ENCODE results near the gene N4BP2L2.

The N4BP2L2 gene

GRCh38 chr13:32538621-32539246, at the start of gene N4BP2L2:
TSS of gene N4BP2L2 (minus strand) at chr13:32538795. CDS start at chr13:32537027, 1,768 bp downstream.
- DNase-seq (ENCODE audit: extremely low read depth, low read depth) = peak; percentile 96
- H3K4me3 ChIP-seq (replicated peaks; ENCODE audit: low read depth, low read length) = peak within 1 kb of the TSS; percentile 67
- TF ChIP-seq CTCF (IDR thresholded peaks at IDR 0.05; ENCODE audit: low read depth, low read length, missing control alignments) = peak; percentile 34

GRCh38 chr13:32587811-32588170, 49.2 kb upstream of the N4BP2L2 start:
- TF ChIP-seq CTCF (IDR thresholded peaks at IDR 0.05; ENCODE audit: low read depth, low read length, missing control alignments) = no peak
- DNase-seq (ENCODE audit: extremely low read depth, low read depth) = no peak

GRCh38 chr13:32587011-32587810, 48.6 kb upstream of the N4BP2L2 start:
- DNase-seq (ENCODE audit: extremely low read depth, low read depth) = no peak
- no peak for TF ChIP-seq CTCF (IDR thresholded peaks at IDR 0.05; ENCODE audit: low read depth, low read length, missing control alignments)
- peak overlapping the region; percentile 77 for H3K4me3 ChIP-seq (replicated peaks; ENCODE audit: low read depth, low read length)

More at GRCh38 chr13:32587811-32588170, 49.2 kb upstream of the N4BP2L2 start:
- H3K4me3 ChIP-seq (replicated peaks; ENCODE audit: low read depth, low read length) = peak overlapping the region; percentile 77

- H3K4me3 ChIP-seq (replicated peaks; ENCODE audit: low read depth, low read length) = peak within 1 kb of the TSS; percentile 77
- DNase-seq (ENCODE audit: extremely low read depth, low read depth) = peak; percentile 46
- TF ChIP-seq CTCF (IDR thresholded peaks at IDR 0.05; ENCODE audit: low read depth, low read length, missing control alignments) = peak; percentile 47
Observed at GRCh38 chr13:32586080-32586900, 47.7 kb upstream of the N4BP2L2 start, which contains the start of gene PDS5B. TSS of gene PDS5B (plus strand) at chr13:32586452. CDS start at chr13:32648773, 62,321 bp downstream.

GRCh38 chr13:32585550-32586079, 47.0 kb upstream of the N4BP2L2 start:
- TF ChIP-seq CTCF (IDR thresholded peaks at IDR 0.05; ENCODE audit: low read depth, low read length, missing control alignments) = no peak
- H3K4me3 ChIP-seq (replicated peaks; ENCODE audit: low read depth, low read length) = peak overlapping the region; percentile 58
- no peak for DNase-seq (ENCODE audit: extremely low read depth, low read depth)

- H3K4me3 ChIP-seq (replicated peaks; ENCODE audit: low read depth, low read length) = no peak overlapping the region
- TF ChIP-seq CTCF (IDR thresholded peaks at IDR 0.05; ENCODE audit: low read depth, low read length, missing control alignments) = no peak
- DNase-seq (ENCODE audit: extremely low read depth, low read depth) = no peak
Observed at GRCh38 chr13:32582991-32583390, 44.4 kb upstream of the N4BP2L2 start.

Data from HFF-Myc (cell line).